ACC112 (cell line): ENCODE data around the gene MRPL24.

Experiments used
- H2AFZ ChIP-seq: fragments of 200-600 bp; sonication (generic); one replicate; pipeline ENCODE4 v1.6.0; 2017; ENCODE audit warnings: antibody characterized with exemption, low read length; ENCODE audit not compliant: unreplicated experiment
- H3K27ac ChIP-seq: fragments of 200-600 bp; sonication (generic); 2 replicates; pipeline ENCODE4 v1.5.1; 2014; ENCODE audit warnings: low read depth, mild to moderate bottlenecking, antibody characterized with exemption, low read length, moderate library complexity
- H3K27me3 ChIP-seq: fragments of 200-600 bp; sonication (generic); 2 replicates; pipeline ENCODE4 v1.6.1; 2014; ENCODE audit warnings: mild to moderate bottlenecking, antibody characterized with exemption, low read length, moderate library complexity, mixed read lengths; ENCODE audit not compliant: insufficient read depth
- H3K36me3 ChIP-seq: fragments of 200-600 bp; sonication (generic); 2 replicates; pipeline ENCODE4 v1.6.1; 2016; ENCODE audit warnings: mild to moderate bottlenecking, antibody characterized with exemption, low read length, moderate library complexity, mixed read lengths; ENCODE audit not compliant: insufficient read depth
- H3K4me1 ChIP-seq: fragments of 200-600 bp; sonication (generic); one replicate; pipeline ENCODE4 v1.6.1; 2016; ENCODE audit warnings: low read length, mixed read lengths; ENCODE audit not compliant: insufficient read depth, unreplicated experiment, control insufficient read depth
- H3K4me3 ChIP-seq: fragments of 200-600 bp; sonication (generic); 2 replicates; pipeline ENCODE4 v1.5.1; 2014; ENCODE audit warnings: mild to moderate bottlenecking, low read depth, low read length
- H3K79me2 ChIP-seq: fragments of 200-600 bp; sonication (generic); one replicate; pipeline ENCODE4 v1.6.0; 2016; ENCODE audit warnings: low read length; ENCODE audit not compliant: control insufficient read depth, unreplicated experiment, insufficient read depth

MRPL24 gene

GRCh38 chr1:156740741-156741480 is at the start of gene MRPL24:
MRPL24 (minus strand) TSS chr1:156741088; CDS start chr1:156738704, 2,384 bp downstream.
- peaks cover 19% of the 10 kb centered on the region for H3K36me3 ChIP-seq
- peaks cover 36% of the 10 kb centered on the region for H3K79me2 ChIP-seq
- peaks cover 23% of the 10 kb centered on the region for H3K4me1 ChIP-seq
- peak within 1 kb of the TSS; percentile 88 for H3K4me3 ChIP-seq
- peak within 1 kb of the TSS; percentile 74 for H2AFZ ChIP-seq
- peak within 1 kb of the TSS; percentile 76 for H3K27ac ChIP-seq
- no peaks in the 10 kb centered on the region for H3K27me3 ChIP-seq

GRCh38 chr1:156789621-156790318 is 48.9 kb upstream of the MRPL24 start:
- H3K36me3 ChIP-seq = peaks cover 5% of the 10 kb centered on the region
- H3K27me3 ChIP-seq = no peaks in the 10 kb centered on the region
- H3K4me3 ChIP-seq = no peak overlapping the region
- H3K4me1 ChIP-seq = peaks cover 4% of the 10 kb centered on the region
- H3K79me2 ChIP-seq = peaks cover 19% of the 10 kb centered on the region
- no peak overlapping the region for H3K27ac ChIP-seq
- H2AFZ ChIP-seq = no peak overlapping the region

GRCh38 chr1:156788136-156788535 is 47.2 kb upstream of the MRPL24 start:
- no peaks in the 10 kb centered on the region for H3K27me3 ChIP-seq
- H3K4me1 ChIP-seq = no peaks in the 10 kb centered on the region
- H3K4me3 ChIP-seq = no peak overlapping the region
- no peak overlapping the region for H2AFZ ChIP-seq
- H3K36me3 ChIP-seq = peaks cover 13% of the 10 kb centered on the region
- H3K27ac ChIP-seq = no peak overlapping the region
- H3K79me2 ChIP-seq = peaks cover 30% of the 10 kb centered on the region

GRCh38 chr1:156786640-156787039 is 45.8 kb upstream of the MRPL24 start:
- Histone ChIP-seq H2AFZ (no peak overlapping the region), H3K4me1 (peaks cover 9% of the 10 kb centered on the region), H3K36me3 (peaks cover 20% of the 10 kb centered on the region), H3K4me3 (no peak overlapping the region), H3K27ac (no peak overlapping the region), H3K27me3 (no peaks in the 10 kb centered on the region), H3K79me2 (peaks cover 40% of the 10 kb centered on the region)

GRCh38 chr1:156785458-156785857 is 44.6 kb upstream of the MRPL24 start:
- Histone ChIP-seq H3K4me1 (peaks cover 19% of the 10 kb centered on the region), H2AFZ (no peak overlapping the region), H3K27me3 (no peaks in the 10 kb centered on the region), H3K4me3 (no peak overlapping the region), H3K27ac (no peak overlapping the region), H3K79me2 (peaks cover 49% of the 10 kb centered on the region), H3K36me3 (peaks cover 20% of the 10 kb centered on the region)

GRCh38 chr1:156781585-156782186 is 40.8 kb upstream of the MRPL24 start:
- Histone ChIP-seq H3K36me3 (peaks cover 16% of the 10 kb centered on the region), H3K4me1 (peaks cover 20% of the 10 kb centered on the region), H3K4me3 (no peak overlapping the region), H3K79me2 (peaks cover 67% of the 10 kb centered on the region), H3K27me3 (no peaks in the 10 kb centered on the region), H3K27ac (peak overlapping the region; percentile 69), H2AFZ (no peak overlapping the region)

- no peak overlapping the region for H2AFZ ChIP-seq
- H3K4me1 ChIP-seq = peaks cover 43% of the 10 kb centered on the region
- peaks cover 70% of the 10 kb centered on the region for H3K79me2 ChIP-seq
- H3K36me3 ChIP-seq = peaks cover 12% of the 10 kb centered on the region
- no peaks in the 10 kb centered on the region for H3K27me3 ChIP-seq
- no peak overlapping the region for H3K4me3 ChIP-seq
- no peak overlapping the region for H3K27ac ChIP-seq
These were observed 36.7 kb upstream of the MRPL24 start for GRCh38 chr1:156777573-156777972.

GRCh38 chr1:156776942-156777341 is 36.1 kb upstream of the MRPL24 start:
- H3K27me3 ChIP-seq = no peaks in the 10 kb centered on the region
- H3K36me3 ChIP-seq = peaks cover 7% of the 10 kb centered on the region
- no peak overlapping the region for H2AFZ ChIP-seq
- H3K4me3 ChIP-seq = no peak overlapping the region
- peaks cover 40% of the 10 kb centered on the region for H3K4me1 ChIP-seq
- H3K79me2 ChIP-seq = peaks cover 72% of the 10 kb centered on the region
- peak overlapping the region; percentile 21; the same call in 1 of the 2 replicates for H3K27ac ChIP-seq

- Histone ChIP-seq H3K4me3 (no peak overlapping the region), H2AFZ (no peak overlapping the region), H3K4me1 (peaks cover 32% of the 10 kb centered on the region), H3K36me3 (peaks cover 7% of the 10 kb centered on the region), H3K27me3 (no peaks in the 10 kb centered on the region), H3K79me2 (peaks cover 73% of the 10 kb centered on the region), H3K27ac (0 out of 2 replicates have a peak overlapping the region, but pooled peaks have one; percentile 18)
These were observed 34.9 kb upstream of the MRPL24 start for GRCh38 chr1:156775799-156776198.

- Histone ChIP-seq H3K79me2 (peaks cover 88% of the 10 kb centered on the region), H3K4me1 (peaks cover 41% of the 10 kb centered on the region)
These were observed 32.7 kb upstream of the MRPL24 start for GRCh38 chr1:156773607-156774006.

More at GRCh38 chr1:156773607-156774006, 32.7 kb upstream of the MRPL24 start:
- H3K27me3 ChIP-seq = no peaks in the 10 kb centered on the region
- no peak overlapping the region for H3K27ac ChIP-seq
- H3K36me3 ChIP-seq = peaks cover 10% of the 10 kb centered on the region
- H3K4me3 ChIP-seq = no peak overlapping the region
- H2AFZ ChIP-seq = no peak overlapping the region
